H1 (cell line): ENCODE measurements around the gene PPP2R2D. TPM values are rescaled to one million over a fixed set of nuclear protein-coding genes. Genes with fewer than 3 reads are reported as not detected.

ENCODE experiments used
- BCL11A ChIP-seq, 2 experiments: IDR thresholded peaks; one replicate each; pipeline ENCODE4 v1.6.1; 2011; ENCODE audit warnings: low read depth in 2 of 2, low read length in 2 of 2, mild to moderate bottlenecking in 2 of 2
- CTBP2 ChIP-seq: IDR thresholded peaks from 2 replicates; pipeline ENCODE4 v1.7.0; 2011; ENCODE audit warnings: borderline replicate concordance, mild to moderate bottlenecking, moderate library complexity, mixed read lengths, low read length; ENCODE audit not compliant: insufficient read depth, insufficient read length
- KDM4A ChIP-seq: IDR thresholded peaks from one replicate; pipeline ENCODE4 v1.7.1; 2012; ENCODE audit warnings: low read depth, mild to moderate bottlenecking, moderate library complexity, low read length, inconsistent platforms; ENCODE audit not compliant: severe bottlenecking
- POLR2AphosphoS5 ChIP-seq: IDR thresholded peaks from 2 replicates; pipeline ENCODE4 v1.6.1; 2011; ENCODE audit warnings: low read depth, low read length
- POU5F1 ChIP-seq: IDR thresholded peaks from 2 replicates; pipeline ENCODE4 v1.6.1; 2011; ENCODE audit warnings: low read depth, mild to moderate bottlenecking, low read length, moderate library complexity
- RAD21 ChIP-seq, 2 experiments: IDR thresholded peaks in 1 of 2; conservative IDR thresholded peaks in 1 of 2; 2 replicates each; pipeline ENCODE4 v1.6.1; 2011; ENCODE audit warnings: low read depth in 2 of 2, low read length in 2 of 2, improper control_type of control experiment in 1 of 2, inconsistent platforms in 1 of 2, mild to moderate bottlenecking in 1 of 2, moderate library complexity in 1 of 2
- TEAD4 ChIP-seq: IDR thresholded peaks from 2 replicates; pipeline ENCODE4 v1.6.1; 2012; ENCODE audit warnings: low read depth, low read length, inconsistent platforms, mixed read lengths
- polyA plus RNA-seq, 7 experiments: library from polyadenylated mRNA; depleted of rRNA in 3 of 7; stranded (reverse) in 5 of 7; unstranded in 2 of 7; fragments of >200 nt in 5 of 7; fragments of 200-250 nt in 2 of 7; gene quantifications; 1 replicate in 5 of 7; 2 replicates in 1 of 7; 4 replicates in 1 of 7; pipeline versions ENCODE4 v1.2.1 to v1.2.3, GENCODE V29; 2011 to 2013; ENCODE audit warnings: missing spikeins in 2 of 7, mixed read lengths in 2 of 7
- total RNA-seq: library from RNA; stranded (reverse); fragmentation: NEBNext Ultra II Directional; extraction: Animal tissue kit (Norgen Biotek cat#: 25700); gene quantifications from 2 replicates; pipeline ENCODE4 v1.2.1, GENCODE V29; 2021
- TF ChIP-seq, protein P1 (sequence below): IDR thresholded peaks from 2 replicates; pipeline ENCODE4 v1.6.1; 2012; ENCODE audit warnings: low read length, inconsistent platforms

Gene PPP2R2D
- total and polyA plus RNA-seq, 2 of the 8 experiments (the other 6 are each of a cell fraction or from before 2014, with no cell fraction given) = 25.4 to 32.8 TPM

DNA sequence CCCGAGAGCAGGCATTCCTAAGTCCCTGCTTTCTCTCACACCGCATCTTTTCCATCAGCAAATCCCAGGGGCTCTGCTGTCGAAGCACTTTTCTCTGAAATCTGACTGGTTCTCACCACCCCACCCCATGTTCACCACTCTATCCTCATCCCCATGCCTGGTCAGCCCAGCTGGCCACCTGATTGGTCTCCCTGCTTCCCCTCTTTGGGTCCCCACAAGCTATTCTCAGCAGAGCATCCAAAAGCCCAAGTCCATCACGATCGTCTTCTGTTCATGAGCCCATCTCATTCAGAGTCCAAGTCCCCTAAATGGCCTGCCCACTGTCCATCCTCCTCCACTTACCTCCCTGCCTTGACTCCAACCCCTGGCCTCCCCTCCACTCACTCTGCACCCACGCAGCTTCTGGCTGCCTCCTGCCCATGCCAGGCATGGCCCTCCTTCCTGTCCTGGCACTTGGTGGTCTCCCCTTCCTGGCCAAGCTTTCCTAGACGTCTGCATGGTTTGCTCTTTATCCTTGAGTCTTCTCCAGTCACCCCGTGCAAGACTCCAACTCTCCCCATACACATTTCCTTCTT is 1.6 kb upstream of the PPP2R2D start (continued):
- TF ChIP-seq, protein P1, sequence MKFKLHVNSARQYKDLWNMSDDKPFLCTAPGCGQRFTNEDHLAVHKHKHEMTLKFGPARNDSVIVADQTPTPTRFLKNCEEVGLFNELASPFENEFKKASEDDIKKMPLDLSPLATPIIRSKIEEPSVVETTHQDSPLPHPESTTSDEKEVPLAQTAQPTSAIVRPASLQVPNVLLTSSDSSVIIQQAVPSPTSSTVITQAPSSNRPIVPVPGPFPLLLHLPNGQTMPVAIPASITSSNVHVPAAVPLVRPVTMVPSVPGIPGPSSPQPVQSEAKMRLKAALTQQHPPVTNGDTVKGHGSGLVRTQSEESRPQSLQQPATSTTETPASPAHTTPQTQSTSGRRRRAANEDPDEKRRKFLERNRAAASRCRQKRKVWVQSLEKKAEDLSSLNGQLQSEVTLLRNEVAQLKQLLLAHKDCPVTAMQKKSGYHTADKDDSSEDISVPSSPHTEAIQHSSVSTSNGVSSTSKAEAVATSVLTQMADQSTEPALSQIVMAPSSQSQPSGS = no peak
- TF ChIP-seq TEAD4 = no peak
- TF ChIP-seq POLR2AphosphoS5 = no peak
- no peak for TF ChIP-seq CTBP2
- no peak for TF ChIP-seq POU5F1
- no peak for TF ChIP-seq RAD21 (IDR thresholded peaks at IDR 0.05 in 1 of 2, conservative IDR thresholded peaks at IDR 0.05 in 1 of 2; ENCODE audit: low read depth in 2 of 2, low read length in 2 of 2)
- no peak for TF ChIP-seq KDM4A
- TF ChIP-seq BCL11A (IDR thresholded peaks at IDR 0.05; ENCODE audit: low read depth in 2 of 2, low read length in 2 of 2) = no peak
- TF ChIP-seq, all 59 proteins: peak for 0
